GM19193 (cell line): ENCODE measurements around the gene RAP2A.

ENCODE experiments used
- POLR2A ChIP-seq: IDR thresholded peaks from 4 replicates; pipeline ENCODE4 v1.6.1; 2011; ENCODE audit not compliant: insufficient read depth, insufficient read length; ENCODE audit errors: extremely low read depth

RAP2A gene

GRCh38 chr13:97454699-97455098 lies 20.7 kb downstream of the RAP2A start:
- TF ChIP-seq POLR2A: no peak

GRCh38 chr13:97456047-97456446 lies 22.1 kb downstream of the RAP2A start:
- no peak for TF ChIP-seq POLR2A

GRCh38 chr13:97459215-97459777 lies 25.3 kb downstream of the RAP2A start:
- TF ChIP-seq POLR2A: no peak

GRCh38 chr13:97460004-97460775 lies 26.2 kb downstream of the RAP2A start:
- TF ChIP-seq POLR2A: no peak

- no peak for TF ChIP-seq POLR2A
These were observed 26.9 kb downstream of the RAP2A start for GRCh38 chr13:97460853-97461252.

GRCh38 chr13:97464561-97464960 lies 30.6 kb downstream of the RAP2A start:
- TF ChIP-seq POLR2A: no peak

GRCh38 chr13:97466722-97467121 lies 32.8 kb downstream of the RAP2A start:
- no peak for TF ChIP-seq POLR2A

DNA sequence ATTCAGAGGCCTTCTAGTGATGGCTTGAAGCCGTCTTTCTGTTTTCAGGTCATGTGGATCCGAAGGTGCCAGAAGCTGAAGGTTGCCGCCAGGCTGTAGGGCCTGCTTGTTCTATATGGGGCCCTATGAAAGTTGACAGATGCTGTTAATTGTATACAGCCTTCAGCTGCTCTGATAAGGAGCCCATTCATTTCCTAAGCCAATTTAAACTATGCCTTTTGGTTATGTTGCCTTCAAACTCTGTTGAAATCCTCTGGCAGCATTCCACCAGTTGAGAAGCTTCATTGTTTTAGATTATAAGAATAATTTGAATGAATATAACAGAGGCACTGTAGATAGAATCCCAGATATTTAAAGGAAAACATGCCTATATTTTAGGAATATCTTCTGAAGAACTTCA lies 34.4 kb downstream of the RAP2A start:
- TF ChIP-seq POLR2A: no peak

GRCh38 chr13:97471711-97472110 lies 37.7 kb downstream of the RAP2A start:
- no peak for TF ChIP-seq POLR2A

GRCh38 chr13:97474349-97474980 lies 40.5 kb downstream of the RAP2A start:
- no peak for TF ChIP-seq POLR2A

GRCh38 chr13:97475011-97475410 lies 41.0 kb downstream of the RAP2A start:
- no peak for TF ChIP-seq POLR2A

- no peak for TF ChIP-seq POLR2A
These were observed 43.9 kb downstream of the RAP2A start for GRCh38 chr13:97477844-97478243.

- no peak for TF ChIP-seq POLR2A
These were observed 44.3 kb downstream of the RAP2A start for GRCh38 chr13:97478247-97478646.

- no peak for TF ChIP-seq POLR2A
These were observed 49.5 kb downstream of the RAP2A start for GRCh38 chr13:97483465-97483864.

DNA sequence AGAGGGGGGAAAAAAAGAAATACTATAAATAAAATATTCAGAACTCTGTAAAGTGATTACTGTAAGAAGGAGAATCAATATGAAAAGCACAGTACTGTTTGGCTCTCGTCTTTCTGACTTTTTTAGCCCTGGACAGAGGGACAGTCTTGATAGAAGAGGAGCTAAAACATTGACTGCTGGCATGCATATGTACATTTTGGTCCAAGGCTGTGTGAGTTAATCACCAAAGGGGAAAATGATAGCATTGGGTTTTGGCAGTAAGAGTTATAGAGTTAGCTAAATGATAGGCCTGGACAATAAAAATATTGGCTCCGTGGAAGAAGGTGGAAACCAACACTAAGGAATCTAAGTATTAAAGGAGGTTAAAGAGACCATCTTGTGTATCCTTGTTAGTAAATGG lies 50.3 kb downstream of the RAP2A start:
- no peak for TF ChIP-seq POLR2A

GRCh38 chr13:97485320-97485719 lies 51.4 kb downstream of the RAP2A start:
- TF ChIP-seq POLR2A: no peak
